Measurements from ENCODE around the gene BANK1. TPM values are rescaled to one million over a fixed set of nuclear protein-coding genes. Genes with fewer than 3 reads are reported as not detected.

BANK1 gene
- total RNA-seq, 1 experiment from 2014 or later, result 2.4 TPM

GRCh38 chr4:102091656-102092055, 301.1 kb downstream of the BANK1 start:
- BruUV-seq (replicated peaks), result no TSS peak
- Histone ChIP-seq H2AFZ (ENCODE audit: low read depth, low read length, poor library complexity, severe bottlenecking) (no peak overlapping the region), H3K27ac (ENCODE audit: low read depth, low read length) (no peak overlapping the region), H3K4me2 (ENCODE audit: low read length) (no peak overlapping the region), H3K9ac (ENCODE audit: low read length) (no peak overlapping the region), H3K79me2 (ENCODE audit: insufficient read depth, low read length) (no peaks in the 10 kb centered on the region), H3K36me3 (ENCODE audit: control insufficient read depth in 1 of 2, insufficient read depth in 2 of 2, low read length in 2 of 2) (no peaks in the 10 kb centered on the region), H3K9me3 (ENCODE audit: control insufficient read depth in 1 of 2, insufficient read depth in 1 of 2, low read depth in 1 of 2, low read length in 2 of 2) (no peaks in the 10 kb centered on the region), H4K20me1 (ENCODE audit: insufficient read depth) (no peaks in the 10 kb centered on the region), H3K9me2 (ENCODE audit: insufficient read depth) (no peaks in the 10 kb centered on the region; the same call in 1 of the 2 replicates), H3K27me3 (ENCODE audit: insufficient read depth, low read length) (no peaks in the 10 kb centered on the region), H3K4me3 (replicated peaks in 1 of 2; ENCODE audit: low read depth in 1 of 2, low read length in 2 of 2) (no peak overlapping the region), H3K4me1 (ENCODE audit: control insufficient read depth in 1 of 2, insufficient read depth in 2 of 2, low read length in 2 of 2) (no peaks in the 10 kb centered on the region)
- no peak for ATAC-seq
- ChIA-PET RAD21 (ENCODE audit: low non-redundant PET in 1 of 2, low total read pairs in 2 of 2, uncharacterized antibody in 2 of 2, unreplicated experiment in 2 of 2) (no interaction called here), CTCF (no interaction called here), POLR2A (no interaction called here)
- no peak for DNase-seq (ENCODE audit: low read depth, low spot score)
- TF ChIP-seq ZBTB33 (IDR thresholded peaks at IDR 0.05; ENCODE audit: extremely low read depth, insufficient replicate concordance, low read length), result no peak
- TF ChIP-seq EZH2 (IDR thresholded peaks at IDR 0.05), result no peak
- TF ChIP-seq JUND (IDR thresholded peaks at IDR 0.05), result no peak
- no peak for TF ChIP-seq SIN3A (IDR thresholded peaks at IDR 0.05; ENCODE audit: low read depth)
- TF ChIP-seq POLR2A (IDR thresholded peaks at IDR 0.05; ENCODE audit: borderline replicate concordance, extremely low read depth, insufficient read depth, insufficient read length), result no peak
- TF ChIP-seq RAD21 (IDR thresholded peaks at IDR 0.05; ENCODE audit: low read depth), result no peak
- no peak for TF ChIP-seq FOSL1 (IDR thresholded peaks at IDR 0.05; ENCODE audit: low read depth)
- TF ChIP-seq ZNF274 (IDR thresholded peaks at IDR 0.05; ENCODE audit: low read depth, low read length), result no peak
- no peak for TF ChIP-seq YY1 (IDR thresholded peaks at IDR 0.05; ENCODE audit: extremely low read depth, insufficient replicate concordance, low read depth, low read length)
- TF ChIP-seq ATF3 (IDR thresholded peaks at IDR 0.05), result no peak
- no peak for TF ChIP-seq ELF1 (IDR thresholded peaks at IDR 0.05; ENCODE audit: borderline replicate concordance, low read depth)
- TF ChIP-seq SRF (IDR thresholded peaks at IDR 0.05; ENCODE audit: low read depth), result no peak
- TF ChIP-seq TCF7L2 (IDR thresholded peaks at IDR 0.05; ENCODE audit: borderline replicate concordance, extremely low read depth, insufficient read depth, insufficient read length), result no peak
- TF ChIP-seq ZFX (IDR thresholded peaks at IDR 0.05), result no peak
- TF ChIP-seq CBX3 (IDR thresholded peaks at IDR 0.05; ENCODE audit: low read depth), result no peak
- TF ChIP-seq POLR2AphosphoS5 (IDR thresholded peaks at IDR 0.05; ENCODE audit: low read depth, low read length), result no peak
- no peak for TF ChIP-seq CTCF (IDR thresholded peaks at IDR 0.05 in 2 of 3, conservative IDR thresholded peaks at IDR 0.05 in 1 of 3; ENCODE audit: borderline replicate concordance in 1 of 3, insufficient read depth in 1 of 3, low read depth in 2 of 3, low read length in 2 of 3)
- TF ChIP-seq REST (IDR thresholded peaks at IDR 0.05; ENCODE audit: low read depth), result no peak
- no peak for TF ChIP-seq EGR1 (IDR thresholded peaks at IDR 0.05; ENCODE audit: low read depth)
- intact Hi-C loops (cut with micrococcal nuclease), result no loop called here

Data from HCT116 (cell line).